Fibroblast of pulmonary artery (primary cell): Measurements from ENCODE around the gene CD7.

Experiments used
- DNase-seq: peaks from one replicate; pipeline ENCODE4 v3.0.0-alpha.2; 2010; ENCODE audit warnings: low read depth
- H3K4me3 ChIP-seq: replicated peaks from 2 replicates; pipeline ENCODE4 v1.5.1; 2011; ENCODE audit warnings: low read depth, mild to moderate bottlenecking, control low read depth, low read length, moderate library complexity
- CTCF ChIP-seq: IDR thresholded peaks from 2 replicates; pipeline ENCODE4 v1.5.1; 2011; ENCODE audit warnings: mild to moderate bottlenecking, control low read depth, low read length, inconsistent platforms; ENCODE audit errors: missing control alignments

CD7 gene

GRCh38 chr17:82320956-82321927, 3.8 kb upstream of the CD7 start:
- TF ChIP-seq CTCF: peak; percentile 32
- H3K4me3 ChIP-seq: no peak overlapping the region
- peak; percentile 16 for DNase-seq

- no peak for TF ChIP-seq CTCF
- H3K4me3 ChIP-seq: no peak overlapping the region
Measured at GRCh38 chr17:82320140-82320840, 2.9 kb upstream of the CD7 start.

GRCh38 chr17:82319619-82320062, 2.2 kb upstream of the CD7 start:
- no peak for DNase-seq
- H3K4me3 ChIP-seq: no peak overlapping the region
- no peak for TF ChIP-seq CTCF

More at GRCh38 chr17:82320140-82320840, 2.9 kb upstream of the CD7 start:
- DNase-seq: no peak

GRCh38 chr17:82318772-82319606, 1.6 kb upstream of the CD7 start:
- no peak for TF ChIP-seq CTCF
- no peak for DNase-seq
- H3K4me3 ChIP-seq: no peak overlapping the region

GRCh38 chr17:82318169-82318498, 726 bp upstream of the CD7 start:
- H3K4me3 ChIP-seq: no peak overlapping the region
- TF ChIP-seq CTCF: no peak
- DNase-seq: no peak

- H3K4me3 ChIP-seq: no peak overlapping the region
- DNase-seq: no peak
- no peak for TF ChIP-seq CTCF
Measured at GRCh38 chr17:82316651-82317393, 586 bp downstream of the CD7 start.
